IPS-15b (cell line): ENCODE results near the gene NLRC5.
"Not testable (repeated sequence)": the region's sequence is repeated elsewhere in the genome, so short reads cannot be mapped to it uniquely, and the experiment has no call there.

ENCODE experiments used
- H3K27me3 ChIP-seq: one replicate; pipeline ENCODE4 v1.6.1; 2013; ENCODE audit warnings: low read length; ENCODE audit not compliant: control insufficient read depth, insufficient read depth
- H3K36me3 ChIP-seq: one replicate; pipeline ENCODE4 v1.6.1; 2013; ENCODE audit warnings: low read length; ENCODE audit not compliant: control insufficient read depth, insufficient read depth
- H3K4me1 ChIP-seq: one replicate; pipeline ENCODE4 v1.6.1; 2013; ENCODE audit warnings: mild to moderate bottlenecking, low read length; ENCODE audit not compliant: control insufficient read depth, insufficient read depth
- H3K4me3 ChIP-seq: one replicate; pipeline ENCODE4 v1.5.1; 2013; ENCODE audit warnings: low read depth, low read length
- H3K9ac ChIP-seq: one replicate; pipeline ENCODE4 v1.6.1; 2013; ENCODE audit warnings: low read depth, mild to moderate bottlenecking, low read length
- H3K9me3 ChIP-seq: one replicate; pipeline ENCODE4 v1.6.1; 2013; ENCODE audit warnings: mild to moderate bottlenecking, low read length; ENCODE audit not compliant: control insufficient read depth, insufficient read depth

Gene NLRC5

GRCh38 chr16:57109259-57110105 is 120.1 kb downstream of the NLRC5 start:
- H3K9me3 ChIP-seq, H3K4me3 ChIP-seq, H3K27me3 ChIP-seq, H3K9ac ChIP-seq, H3K4me1 ChIP-seq, H3K36me3 ChIP-seq: not testable (repeated sequence)

- Histone ChIP-seq H3K27me3 (no peaks in the 10 kb centered on the region), H3K4me3 (no peak overlapping the region), H3K36me3 (no peaks in the 10 kb centered on the region), H3K9me3 (no peaks in the 10 kb centered on the region), H3K9ac (no peak overlapping the region), H3K4me1 (no peaks in the 10 kb centered on the region)
Observed at GRCh38 chr16:57110937-57111336, 121.6 kb downstream of the NLRC5 start.

DNA sequence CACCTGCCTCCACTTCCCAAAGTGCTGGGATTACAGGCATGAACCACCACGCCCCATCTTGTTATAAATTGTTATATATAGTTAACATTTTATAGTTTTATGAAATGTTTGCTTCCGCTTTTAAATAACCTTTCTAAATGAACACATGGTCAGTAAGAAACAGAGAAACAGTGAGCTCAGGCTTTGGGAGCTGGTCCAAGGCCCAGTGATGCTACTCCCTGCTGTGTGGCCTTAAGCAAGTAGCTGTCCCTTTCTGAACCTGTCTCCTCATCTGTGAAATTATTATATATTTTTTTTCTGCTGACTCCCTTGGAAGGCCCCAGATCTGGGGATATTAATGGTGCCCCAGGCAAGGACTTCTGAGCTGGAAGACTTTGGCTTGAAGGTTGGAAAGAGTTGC is 122.1 kb downstream of the NLRC5 start:
- H3K9ac ChIP-seq = no peak overlapping the region
- H3K9me3 ChIP-seq = no peaks in the 10 kb centered on the region
- H3K4me1 ChIP-seq = no peaks in the 10 kb centered on the region
- no peaks in the 10 kb centered on the region for H3K27me3 ChIP-seq
- H3K4me3 ChIP-seq = no peak overlapping the region
- no peaks in the 10 kb centered on the region for H3K36me3 ChIP-seq

- no peak overlapping the region for H3K9ac ChIP-seq
- no peaks in the 10 kb centered on the region for H3K9me3 ChIP-seq
- H3K4me1 ChIP-seq = no peaks in the 10 kb centered on the region
- H3K27me3 ChIP-seq = no peaks in the 10 kb centered on the region
- H3K36me3 ChIP-seq = no peaks in the 10 kb centered on the region
- H3K4me3 ChIP-seq = no peak overlapping the region
Observed at GRCh38 chr16:57112403-57113041, 123.2 kb downstream of the NLRC5 start.

DNA sequence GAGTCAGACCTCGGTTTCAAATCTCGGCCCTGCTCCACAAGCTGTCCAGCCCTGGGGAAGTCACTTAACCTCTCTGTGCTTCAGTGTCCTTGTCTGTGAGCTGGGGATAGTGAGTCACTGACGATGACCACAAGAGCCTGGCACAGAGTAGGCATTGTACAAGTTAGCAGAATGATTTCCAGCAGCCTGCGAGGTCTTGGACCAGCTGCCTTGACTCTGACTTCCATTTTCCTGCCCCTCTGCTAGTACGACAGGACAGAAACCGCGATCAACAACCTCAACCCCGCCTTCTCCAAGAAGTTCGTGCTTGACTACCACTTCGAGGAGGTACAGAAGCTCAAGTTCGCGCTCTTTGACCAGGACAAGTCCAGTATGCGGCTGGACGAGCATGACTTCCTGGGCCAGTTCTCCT is 123.7 kb downstream of the NLRC5 start:
- no peaks in the 10 kb centered on the region for H3K27me3 ChIP-seq
- H3K4me3 ChIP-seq = no peak overlapping the region
- H3K4me1 ChIP-seq = no peaks in the 10 kb centered on the region
- H3K9ac ChIP-seq = no peak overlapping the region
- H3K9me3 ChIP-seq = no peaks in the 10 kb centered on the region
- H3K36me3 ChIP-seq = no peaks in the 10 kb centered on the region

- Histone ChIP-seq H3K36me3 (no peaks in the 10 kb centered on the region), H3K9me3 (no peaks in the 10 kb centered on the region), H3K4me1 (no peaks in the 10 kb centered on the region), H3K4me3 (no peak overlapping the region), H3K27me3 (no peaks in the 10 kb centered on the region), H3K9ac (no peak overlapping the region)
Observed at GRCh38 chr16:57113664-57114063, 124.3 kb downstream of the NLRC5 start.

- H3K4me1 ChIP-seq = no peaks in the 10 kb centered on the region
- H3K27me3 ChIP-seq = no peaks in the 10 kb centered on the region
- no peaks in the 10 kb centered on the region for H3K36me3 ChIP-seq
- H3K9ac ChIP-seq = no peak overlapping the region
- no peaks in the 10 kb centered on the region for H3K9me3 ChIP-seq
- no peak overlapping the region for H3K4me3 ChIP-seq
Observed at GRCh38 chr16:57115168-57115513, 125.8 kb downstream of the NLRC5 start.

GRCh38 chr16:57115514-57116182 is 126.3 kb downstream of the NLRC5 start:
- Histone ChIP-seq H3K27me3 (no peaks in the 10 kb centered on the region), H3K36me3 (no peaks in the 10 kb centered on the region), H3K4me1 (no peaks in the 10 kb centered on the region), H3K9ac (no peak overlapping the region), H3K4me3 (no peak overlapping the region), H3K9me3 (no peaks in the 10 kb centered on the region)

DNA sequence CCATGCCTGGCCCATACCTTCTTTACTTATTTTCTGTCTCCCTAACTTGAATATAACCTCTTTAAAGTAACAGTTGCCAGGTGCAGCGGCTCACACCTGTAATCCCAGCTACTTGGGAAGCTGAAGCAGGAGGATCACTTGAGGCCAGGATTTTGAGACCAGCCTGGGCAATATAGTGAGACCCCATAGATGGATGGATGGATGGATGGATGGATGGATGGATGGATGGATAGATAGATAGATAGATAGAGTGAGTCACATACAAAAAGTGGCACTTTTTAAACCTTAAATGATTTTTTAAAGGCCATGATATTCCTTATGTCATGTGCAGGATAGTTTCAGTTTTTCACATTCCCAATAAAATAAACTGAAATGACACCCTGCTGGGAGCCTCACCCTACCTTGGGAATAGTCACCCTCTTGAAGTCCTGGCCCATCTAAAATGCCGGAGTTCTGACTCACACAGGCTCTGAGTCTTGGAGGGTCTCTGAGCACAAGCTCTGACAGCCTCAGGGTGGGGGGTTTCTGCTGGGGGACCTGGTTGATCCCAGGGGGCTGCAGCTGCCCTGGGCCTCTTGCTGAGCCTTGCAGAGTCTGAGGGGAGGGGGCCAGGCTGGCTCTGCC is 129.2 kb downstream of the NLRC5 start:
- H3K4me3 ChIP-seq = no peak overlapping the region
- H3K4me1 ChIP-seq = no peaks in the 10 kb centered on the region
- no peaks in the 10 kb centered on the region for H3K36me3 ChIP-seq
- H3K27me3 ChIP-seq = no peaks in the 10 kb centered on the region
- H3K9ac ChIP-seq = no peak overlapping the region
- no peaks in the 10 kb centered on the region for H3K9me3 ChIP-seq

GRCh38 chr16:57123216-57123973 is 134.0 kb downstream of the NLRC5 start:
- Histone ChIP-seq H3K36me3 (no peaks in the 10 kb centered on the region), H3K4me1 (no peaks in the 10 kb centered on the region), H3K9ac (no peak overlapping the region)

GRCh38 chr16:57123974-57124674 is 134.8 kb downstream of the NLRC5 start:
- Histone ChIP-seq H3K27me3 (no peaks in the 10 kb centered on the region), H3K36me3 (no peaks in the 10 kb centered on the region), H3K4me1 (no peaks in the 10 kb centered on the region), H3K4me3 (no peak overlapping the region), H3K9ac (no peak overlapping the region), H3K9me3 (no peaks in the 10 kb centered on the region)

More at GRCh38 chr16:57123216-57123973, 134.0 kb downstream of the NLRC5 start:
- Histone ChIP-seq H3K9me3 (no peaks in the 10 kb centered on the region), H3K4me3 (no peak overlapping the region), H3K27me3 (no peaks in the 10 kb centered on the region)
